Activated T-helper 9 cell treated with anti-CD3 and anti-CD28 coated beads, Interleukin-2, amount 50 U/mL, for 16 hours (primary cell): Measurements from ENCODE around the gene NR3C1.
A peak's percentile ranks its signal among the peaks of the same experiment; 100 is the strongest.

Source experiments
- DNase-seq: peaks from one replicate; pipeline ENCODE4 v3.0.0-alpha.2; 2020; ENCODE audit warnings: low read depth

The NR3C1 gene

DNA sequence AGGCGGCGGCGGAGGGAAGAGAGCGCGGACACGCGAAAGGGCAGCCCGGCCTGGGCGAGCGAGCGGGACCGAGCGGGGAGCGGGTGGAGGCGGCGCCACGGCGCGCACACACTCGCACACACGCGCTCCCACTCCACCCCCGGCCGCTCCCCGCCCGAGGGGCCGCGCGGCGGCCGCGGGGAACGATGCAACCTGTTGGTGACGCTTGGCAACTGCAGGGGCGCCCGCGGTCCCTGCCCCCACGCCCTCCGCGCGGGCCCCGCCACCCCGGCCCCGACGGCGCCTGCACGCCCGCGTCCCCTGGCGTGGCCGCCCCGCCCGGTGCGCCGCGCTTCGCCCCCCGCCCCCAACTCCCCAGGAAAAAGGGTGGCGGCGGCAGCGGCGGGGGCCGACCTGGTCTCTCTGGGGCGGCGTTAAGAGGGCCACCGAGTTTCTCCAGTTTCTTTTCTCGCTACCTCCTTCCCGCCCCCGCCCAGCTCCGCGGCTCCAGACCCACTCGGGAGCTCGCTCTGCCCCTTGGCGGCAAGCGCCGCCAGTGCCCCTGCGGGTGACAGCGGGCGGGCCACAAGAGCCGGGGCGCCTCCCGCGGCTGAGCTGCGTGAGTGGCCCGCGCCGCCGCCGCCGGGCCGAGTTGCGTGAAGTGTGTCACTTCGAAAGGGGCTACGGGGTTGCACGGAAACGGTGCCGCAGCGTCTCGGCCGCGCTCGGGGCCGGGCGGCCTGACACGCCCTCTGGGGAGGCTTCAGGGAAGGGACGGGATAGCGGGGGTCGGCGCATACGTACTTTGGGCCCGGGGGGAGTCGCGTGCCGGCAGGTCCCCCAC is at the start of gene NR3C1:
Gene NR3C1 (minus strand): TSS at position 94 of the 823 bp plus-strand sequence. CDS start 2,847 bp downstream, outside the sequence.
- peak; percentile 82 for DNase-seq

DNA sequence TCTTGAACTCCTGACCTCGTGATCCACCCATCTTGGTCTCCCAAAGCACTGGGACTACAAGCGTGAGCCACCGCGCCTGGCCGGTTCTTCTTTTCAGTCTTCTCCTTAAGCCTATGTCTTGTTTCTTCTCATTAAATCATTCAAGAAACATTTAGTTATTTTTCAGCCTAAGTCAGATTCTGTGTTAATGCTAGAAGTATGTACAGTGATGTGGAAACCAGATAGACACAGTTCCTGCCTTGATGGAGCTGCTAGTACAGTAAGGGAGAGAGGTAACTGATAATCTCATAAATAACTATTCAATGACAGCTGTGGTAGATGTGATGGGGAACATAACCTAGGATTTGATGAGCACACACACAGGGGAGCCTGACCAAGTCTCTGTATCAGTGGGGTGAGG is 46.3 kb upstream of the NR3C1 start:
- DNase-seq: no peak

DNA sequence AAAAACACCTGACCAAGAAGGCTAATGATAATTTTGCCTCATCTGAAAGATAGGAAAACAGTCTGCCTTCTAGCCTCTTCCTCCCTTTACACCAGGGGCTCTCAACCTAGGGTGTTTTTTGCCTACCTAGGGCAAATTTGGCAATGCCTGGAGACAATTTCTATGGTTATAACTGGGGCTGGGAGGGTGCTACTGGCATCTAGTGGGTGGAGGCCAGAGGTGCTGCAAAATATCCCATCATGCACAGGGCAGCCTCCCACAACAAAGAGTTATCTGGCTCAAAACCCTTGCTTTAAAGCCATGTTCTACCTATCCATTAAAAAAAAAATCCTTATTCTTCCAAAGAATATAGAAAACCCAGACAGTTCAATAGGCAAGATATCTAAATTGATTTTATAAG is 45.0 kb upstream of the NR3C1 start:
- DNase-seq: no peak

DNA sequence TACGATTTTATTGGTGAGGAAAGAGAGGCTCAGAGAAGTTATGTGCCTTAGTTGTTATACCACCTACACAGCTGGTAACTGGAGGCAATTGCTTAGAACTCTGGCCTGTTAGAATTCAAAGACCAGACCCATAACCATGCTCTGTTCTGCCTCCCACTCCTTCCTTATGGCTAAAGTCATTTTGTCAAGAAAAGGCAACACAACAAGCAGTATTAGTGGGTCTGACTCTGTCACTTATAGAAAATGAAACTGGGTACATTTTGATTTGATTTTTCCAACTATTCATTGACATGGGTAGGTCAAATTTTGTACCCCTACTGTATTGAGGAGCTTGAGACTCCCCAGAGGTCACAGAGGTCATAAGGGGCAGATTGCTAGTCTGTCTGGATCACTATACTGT is 44.5 kb upstream of the NR3C1 start:
- DNase-seq: no peak

DNA sequence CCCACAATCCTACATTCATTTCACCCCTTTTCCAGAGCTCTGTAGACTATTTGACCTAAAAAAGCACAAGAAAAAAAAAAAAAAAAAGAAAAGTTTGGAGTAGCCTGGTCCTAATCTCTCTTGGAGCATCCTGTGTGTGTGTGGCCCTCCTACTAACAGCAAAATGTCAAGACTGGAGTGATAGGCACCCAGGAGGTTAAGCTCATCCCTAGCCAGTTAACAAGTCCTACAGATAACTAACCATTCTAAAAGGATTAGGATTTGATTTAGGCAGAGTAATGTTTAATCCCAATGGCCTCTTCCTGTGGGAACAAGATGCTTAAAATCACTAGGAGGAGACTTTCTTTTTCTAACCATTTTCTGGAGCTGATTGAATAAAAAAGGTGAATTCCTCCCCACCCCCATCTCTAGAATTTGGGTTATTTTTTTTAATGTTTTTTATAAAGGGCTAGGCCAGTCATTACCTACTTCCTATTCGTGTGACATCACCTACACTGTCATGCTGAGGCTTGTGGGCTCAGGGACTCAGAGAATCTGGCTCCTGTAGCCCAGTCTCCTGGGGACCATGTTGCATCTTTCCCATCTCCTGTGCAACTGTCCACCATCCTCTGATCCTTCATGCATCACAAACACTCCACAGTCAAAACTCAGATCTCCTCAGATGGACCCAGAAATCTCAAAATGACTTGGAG is 43.2 kb upstream of the NR3C1 start:
- DNase-seq: no peak

DNA sequence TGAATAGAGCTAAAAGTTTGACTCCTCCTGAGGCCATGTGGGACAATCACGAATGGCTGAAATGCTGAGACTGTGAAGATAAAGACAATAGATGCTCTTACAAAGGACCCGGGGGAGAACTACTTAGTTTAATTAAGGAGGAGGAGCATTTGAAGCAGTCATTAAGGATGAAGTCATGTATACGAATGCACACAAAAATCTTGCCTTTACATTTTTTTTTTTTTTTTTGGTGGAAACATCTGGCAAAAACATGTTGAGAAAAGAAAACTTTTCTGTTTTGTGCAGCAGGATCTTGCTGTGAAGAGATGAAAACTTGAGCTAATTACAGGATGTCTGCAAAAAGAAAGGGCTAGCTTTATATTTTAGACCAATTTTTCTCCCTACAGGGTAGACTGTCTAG is 42.3 kb upstream of the NR3C1 start:
- DNase-seq: no peak

DNA sequence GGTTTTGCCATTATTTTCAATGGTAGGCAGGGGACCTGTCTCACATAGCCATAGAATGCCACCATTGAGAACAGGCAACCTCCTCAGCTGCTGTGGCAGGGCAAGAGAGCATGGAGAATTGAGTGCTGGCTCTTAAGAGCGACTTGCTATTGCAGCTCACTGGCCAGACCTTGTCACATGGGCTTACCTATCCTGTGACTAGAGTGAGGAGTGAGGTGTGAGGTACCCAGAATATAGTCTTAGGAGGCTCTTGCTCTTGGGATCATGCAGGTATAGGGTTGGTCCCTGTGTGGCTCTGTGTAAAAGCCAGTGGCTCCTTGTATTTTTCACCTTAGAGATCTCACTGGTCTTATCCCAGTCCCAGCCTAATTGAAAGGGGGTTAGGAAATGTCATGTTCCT is 39.8 kb upstream of the NR3C1 start:
- DNase-seq: no peak

DNA sequence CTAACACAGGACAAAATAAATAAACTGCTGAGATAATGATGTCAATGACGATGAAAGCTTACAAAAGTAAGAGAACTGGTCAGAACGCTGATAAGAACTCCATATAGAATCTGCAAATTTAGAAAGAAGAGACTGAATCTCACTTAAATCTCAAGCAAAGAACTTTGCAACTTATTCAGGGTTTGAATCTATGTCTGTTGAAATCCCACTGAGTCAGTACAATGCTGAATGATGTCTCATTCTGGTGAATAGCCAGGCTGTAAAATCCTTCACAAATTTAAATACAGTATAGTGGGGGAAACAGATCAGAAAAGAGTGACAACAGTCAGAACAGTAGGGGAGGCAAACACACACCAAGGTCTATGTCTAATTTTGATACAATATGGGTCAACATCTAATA is 38.9 kb upstream of the NR3C1 start:
- no peak for DNase-seq

DNA sequence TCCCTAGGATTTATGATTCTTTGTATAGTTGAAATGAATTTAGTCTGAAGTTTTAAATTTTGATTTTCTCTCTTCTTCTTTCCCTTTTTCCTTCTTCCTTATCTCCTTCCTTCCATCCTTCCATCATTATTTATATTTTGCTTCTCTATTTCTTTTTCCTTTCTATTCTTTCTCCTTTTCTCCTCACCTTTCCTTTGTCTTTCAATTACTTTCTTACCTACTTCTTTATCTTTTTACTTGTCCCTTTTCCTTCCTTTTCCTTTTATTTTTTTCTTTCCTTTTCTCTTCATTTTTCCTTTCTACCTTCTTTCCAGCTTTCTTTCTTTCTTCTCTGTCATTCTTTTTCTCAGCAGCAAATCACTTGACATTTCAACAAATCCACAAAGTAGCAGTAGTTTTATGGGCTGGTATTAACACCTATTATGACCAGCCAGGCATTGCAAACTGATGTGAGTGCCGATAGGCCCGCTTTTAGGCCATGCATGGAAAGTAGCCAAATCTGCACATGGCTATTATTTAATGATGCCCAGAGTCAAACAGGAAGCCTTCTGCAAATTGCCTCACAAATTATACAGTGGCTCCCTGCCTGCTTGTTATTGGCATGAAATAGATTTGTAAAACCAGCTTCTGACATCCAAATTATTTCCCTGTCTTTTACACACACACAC is 37.1 kb upstream of the NR3C1 start:
- no peak for DNase-seq

DNA sequence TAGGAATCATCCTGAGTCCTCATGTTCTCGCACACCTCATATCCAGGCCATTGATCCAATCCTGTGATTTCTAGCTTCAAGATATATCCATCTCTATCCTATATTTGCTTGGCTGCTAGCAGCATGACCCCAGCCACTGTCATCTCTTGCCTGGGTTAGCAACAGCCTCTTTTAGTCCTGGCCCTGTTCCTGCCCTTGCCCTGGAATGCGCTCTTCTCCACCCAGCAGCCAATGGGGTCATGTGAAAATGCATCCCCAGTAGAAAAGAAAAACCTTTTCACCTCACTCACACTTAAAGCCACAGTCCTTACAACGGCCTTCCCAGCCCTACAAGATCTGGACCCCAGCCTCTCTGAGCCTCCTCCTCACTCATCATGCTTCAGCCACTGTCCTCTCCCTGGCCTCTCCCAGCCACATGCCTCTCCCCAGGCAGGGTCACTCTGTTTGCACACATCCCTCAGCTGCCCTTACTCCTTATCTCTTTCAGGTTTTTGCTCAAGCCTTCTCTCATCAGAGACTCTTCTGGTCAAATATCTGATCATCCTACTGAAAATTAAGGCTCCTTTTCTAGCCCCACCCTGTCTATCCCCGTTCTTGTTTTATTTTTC is 34.3 kb upstream of the NR3C1 start:
- no peak for DNase-seq

DNA sequence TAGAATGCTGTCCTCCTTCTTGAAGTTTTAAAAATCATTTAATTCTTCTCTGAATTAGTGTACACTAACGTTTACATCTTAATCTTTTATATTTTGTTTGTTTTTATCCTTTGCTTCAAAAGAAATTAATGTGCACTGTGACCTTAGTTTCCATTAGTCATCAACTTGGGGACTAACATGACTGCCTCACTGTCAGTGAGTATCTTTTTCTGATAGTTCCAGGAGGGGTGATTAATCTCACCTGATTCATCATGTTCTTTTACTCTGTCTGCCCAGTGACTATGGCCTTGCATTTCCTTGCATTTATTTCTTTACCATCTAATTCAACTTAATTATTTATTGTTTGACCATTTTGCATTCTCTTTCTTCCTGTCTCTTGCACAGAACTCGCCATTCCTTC is 33.4 kb upstream of the NR3C1 start:
- no peak for DNase-seq

DNA sequence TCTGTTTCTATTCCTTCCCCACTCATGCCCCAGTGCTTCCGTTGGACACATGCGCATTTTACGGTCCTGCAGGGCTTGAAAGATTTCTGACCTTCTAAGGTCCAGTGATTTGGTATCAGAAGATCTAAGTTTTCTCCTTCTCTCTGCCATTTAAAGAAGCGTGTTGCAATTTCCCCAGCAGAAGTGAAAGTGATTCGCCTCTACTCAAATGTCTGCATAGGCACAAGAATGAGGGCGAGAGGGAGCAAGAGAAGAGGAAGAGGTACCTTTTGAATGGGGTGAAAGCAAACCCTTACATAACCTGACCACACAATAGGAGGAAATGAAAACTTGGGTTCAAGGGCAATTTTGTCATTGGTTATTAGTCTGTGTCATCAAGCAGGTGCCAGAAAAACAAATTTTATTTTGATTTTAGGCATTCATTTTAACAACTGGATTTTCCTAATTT is 31.7 kb upstream of the NR3C1 start:
- DNase-seq: no peak

DNA sequence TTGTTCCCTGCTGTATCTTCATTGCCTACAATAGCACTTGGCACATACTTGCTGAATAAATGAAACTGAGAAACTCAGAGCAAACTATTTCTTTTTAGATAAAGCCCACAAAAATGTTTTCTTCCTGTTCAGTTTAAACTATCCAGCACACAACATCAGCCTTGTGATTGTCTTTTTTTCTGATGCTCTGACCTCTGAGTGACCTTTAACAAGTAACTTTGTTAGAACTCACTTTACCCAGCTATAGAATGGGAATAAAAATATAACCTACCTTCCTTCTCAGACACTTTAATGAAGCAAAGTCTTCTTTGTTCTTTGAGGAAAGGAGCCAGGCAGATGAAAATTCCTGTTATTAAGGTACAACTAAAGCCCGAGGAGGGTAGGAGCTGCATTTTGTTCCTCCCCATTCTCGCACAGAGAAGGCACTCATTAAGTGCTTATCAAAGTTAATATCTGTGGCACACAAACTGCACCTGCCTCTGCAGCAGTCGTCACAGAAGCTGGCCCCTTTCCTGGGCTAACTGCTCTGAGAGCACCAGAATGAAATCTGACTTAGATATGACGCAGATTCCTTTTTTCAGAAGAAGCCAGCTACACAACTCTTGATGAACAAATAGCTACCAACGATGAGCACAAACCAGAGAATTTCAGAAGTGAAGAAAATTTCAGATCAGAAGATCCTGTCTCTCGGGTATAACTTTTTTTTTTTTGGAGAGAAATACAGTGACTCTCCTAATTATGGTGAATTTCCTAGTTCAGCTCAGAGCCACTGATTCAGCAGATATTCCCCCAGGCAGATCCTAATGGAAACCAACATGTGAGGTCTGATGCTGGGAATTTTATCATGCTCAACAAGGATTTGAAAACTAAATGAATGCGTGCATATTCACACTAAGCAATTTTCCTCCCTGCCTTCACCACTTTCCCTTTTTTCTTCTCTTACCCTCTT is 31.0 kb upstream of the NR3C1 start:
- peak; percentile 21 for DNase-seq

DNA sequence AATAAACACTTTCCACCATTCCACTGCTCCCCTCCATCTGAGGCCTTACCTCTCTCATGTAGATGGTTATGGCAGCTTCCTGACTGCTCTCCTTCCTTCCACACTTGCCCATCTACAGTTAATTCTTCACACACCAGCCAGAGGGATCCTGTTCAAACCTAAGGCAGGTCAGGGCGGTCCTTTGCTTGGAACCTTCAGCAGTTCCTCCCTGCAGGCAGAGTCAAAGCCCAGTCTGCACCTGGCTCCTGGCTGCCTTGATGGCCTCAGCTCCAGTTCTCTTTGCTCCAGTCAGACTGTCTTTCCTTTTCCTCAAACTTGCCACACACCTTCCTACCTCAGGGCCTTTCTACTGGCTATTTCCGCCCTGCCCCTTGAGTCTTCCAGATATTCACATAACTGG is 30.2 kb upstream of the NR3C1 start:
- no peak for DNase-seq

DNA sequence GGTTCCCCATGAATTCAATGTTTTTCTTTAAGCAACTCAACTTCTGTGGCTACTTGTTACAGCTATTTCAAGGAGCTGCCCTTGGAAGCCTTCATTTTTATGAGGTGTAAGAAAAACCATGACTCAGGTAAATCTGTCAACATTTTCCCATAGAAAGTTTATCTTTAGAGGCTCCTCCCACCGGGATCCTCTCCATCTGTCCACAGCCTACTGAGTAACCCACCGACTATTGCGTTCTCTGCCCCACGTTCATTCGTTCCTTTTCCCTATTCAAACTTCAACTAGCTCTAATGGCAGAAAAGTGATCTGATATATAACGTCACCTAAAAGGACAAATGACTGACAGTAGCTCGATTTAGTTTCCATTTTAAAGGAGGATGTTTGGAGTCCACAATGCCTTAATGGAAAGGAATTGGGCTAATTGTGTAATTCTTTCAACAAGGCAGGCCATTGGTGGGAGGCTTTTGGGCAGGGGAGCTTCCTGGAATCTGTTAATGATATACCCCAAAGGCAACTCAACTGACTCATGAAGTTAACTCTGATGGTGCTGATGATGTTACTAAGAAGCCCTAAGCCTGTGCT is 29.3 kb upstream of the NR3C1 start:
- DNase-seq: no peak

DNA sequence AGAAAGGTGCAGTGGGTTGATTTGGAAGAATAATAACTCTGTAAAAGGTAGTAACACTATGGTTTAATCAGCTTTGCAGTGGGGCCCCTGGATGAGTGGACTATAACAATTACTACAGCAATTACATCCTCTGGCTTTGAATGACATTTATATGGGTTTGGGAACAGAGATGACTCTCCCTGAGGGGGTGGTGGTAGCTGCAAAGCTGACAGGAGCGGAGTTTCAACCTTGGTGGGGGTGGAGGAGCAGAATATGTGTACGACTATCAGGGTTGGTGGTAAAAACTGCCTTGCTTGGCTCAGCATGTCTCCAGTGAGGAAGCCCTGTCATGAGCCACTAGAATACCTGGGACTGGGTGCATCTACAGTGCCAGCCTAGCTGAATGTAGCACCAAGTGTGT is 28.3 kb upstream of the NR3C1 start:
- no peak for DNase-seq

DNA sequence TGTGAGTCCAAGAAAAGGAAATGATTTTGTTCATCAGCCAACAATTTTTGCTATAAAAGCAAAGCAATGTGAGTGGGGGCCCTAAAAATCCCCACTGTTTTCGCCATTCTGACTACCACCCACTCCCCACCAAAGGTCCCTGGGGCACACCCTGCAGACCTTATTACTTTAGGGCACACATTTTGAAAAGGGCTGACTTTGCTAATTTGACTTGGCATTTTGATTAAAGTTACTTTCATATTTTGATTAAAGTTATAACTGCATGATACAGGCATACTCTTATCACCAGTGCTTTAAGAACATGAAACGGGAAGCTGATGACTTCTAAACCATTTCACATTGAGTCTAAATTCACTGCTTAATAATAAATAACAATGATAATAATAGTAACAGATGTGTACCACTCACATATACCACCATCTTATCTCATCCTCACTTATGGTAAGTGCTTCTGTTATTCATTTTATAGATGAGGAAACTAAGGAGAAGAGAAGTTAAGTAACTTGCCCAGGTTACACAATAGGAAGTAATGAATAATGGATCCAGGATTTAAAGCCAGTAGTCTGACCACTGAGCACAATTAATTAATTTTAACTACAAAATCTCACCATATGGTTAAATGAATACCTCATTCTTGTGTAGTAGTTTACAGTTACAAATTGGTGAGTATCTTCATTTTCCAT is 25.4 kb upstream of the NR3C1 start:
- DNase-seq: no peak

DNA sequence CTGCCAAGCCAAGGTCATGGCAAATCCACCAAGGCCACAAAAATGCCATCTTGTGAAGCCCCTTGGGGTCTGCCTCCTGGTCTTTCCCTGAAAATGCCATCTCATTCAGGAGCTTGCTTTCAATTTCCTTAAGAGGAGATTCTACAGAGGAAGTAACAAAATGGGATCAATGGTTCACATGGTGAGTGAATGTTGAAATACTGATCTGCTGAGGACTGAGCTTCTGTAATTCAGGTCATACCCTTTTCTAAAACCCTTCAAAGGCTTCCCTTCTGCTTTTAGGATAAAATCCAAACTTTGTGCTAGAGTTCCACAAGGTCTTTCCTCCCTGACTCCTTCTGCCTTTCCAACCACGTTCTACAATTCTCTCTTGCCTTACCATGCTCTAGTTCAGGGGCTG is 24.7 kb upstream of the NR3C1 start:
- DNase-seq: no peak

DNA sequence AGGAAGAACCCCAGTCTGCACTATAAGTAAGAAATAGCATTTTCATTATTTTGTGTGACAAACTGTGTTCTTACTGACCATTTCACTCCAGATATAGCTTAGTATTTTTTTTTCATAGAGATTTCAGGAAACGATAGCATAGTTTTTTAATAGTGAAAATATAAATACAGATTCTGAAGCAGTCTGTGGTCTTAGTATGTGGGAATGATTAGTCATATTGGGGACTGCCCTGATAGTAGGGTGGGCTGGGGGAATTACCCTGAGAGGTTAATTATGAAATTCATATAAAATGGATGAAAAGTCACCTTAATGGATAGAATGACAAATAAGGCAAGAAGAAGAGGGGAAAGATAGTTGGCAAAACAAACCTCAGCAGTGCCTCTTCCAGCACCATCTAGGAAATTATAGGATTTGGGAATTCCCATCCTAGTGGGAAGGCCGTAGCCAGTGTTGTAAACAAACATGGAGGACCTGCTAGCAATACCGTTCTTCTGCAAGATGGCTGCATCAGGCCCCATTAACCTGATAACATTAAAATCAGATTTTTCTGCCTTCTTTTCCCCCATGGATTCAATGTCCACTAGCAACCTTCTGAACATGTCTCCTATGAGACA is 23.7 kb upstream of the NR3C1 start:
- DNase-seq: no peak

DNA sequence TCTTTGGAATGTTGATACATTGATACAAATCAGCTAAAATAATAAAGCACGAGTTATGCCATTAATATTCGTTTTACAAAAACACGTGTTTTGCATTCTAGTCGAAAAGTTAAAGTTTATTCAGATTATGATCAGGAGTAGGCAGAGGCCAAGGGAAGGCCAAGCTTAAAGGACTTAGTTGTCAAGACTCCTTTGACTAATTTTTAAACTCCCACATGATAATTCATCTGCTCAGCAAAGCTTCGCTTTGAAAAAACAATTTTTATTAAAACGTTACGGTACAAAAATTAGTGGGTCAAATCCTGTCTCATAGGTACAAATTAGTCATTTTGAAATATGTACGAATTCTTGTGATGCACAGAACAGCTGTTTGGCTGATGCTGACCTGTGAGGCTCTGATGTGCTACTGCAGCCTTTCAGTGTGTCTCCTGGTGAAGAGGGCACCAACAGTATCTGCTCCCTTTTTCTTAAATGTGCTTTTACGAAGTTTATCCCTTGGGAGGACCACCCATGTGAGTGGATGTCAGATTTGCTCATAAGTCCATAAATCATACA is 23.0 kb upstream of the NR3C1 start:
- DNase-seq: no peak
